SK-N-SH (cell line): ENCODE measurements around the gene CNPPD1. TPM values are rescaled to one million over a fixed set of nuclear protein-coding genes. Genes with fewer than 3 reads are reported as not detected.

Source experiments
- CTCF ChIA-PET: fragments of 300-600, 350-600 bp; formaldehyde crosslinking; extraction: SDS; loops from one replicate; lab custom pipeline; 2021; lab: Yijun Ruan, JAX
- POLR2A ChIA-PET: fragments of 350-600 bp; sonication (Branson Sonifier 250); formaldehyde crosslinking; extraction: SDS; loops from one replicate; lab custom pipeline; 2020; ENCODE audit warnings: antibody characterized with exemption, inconsistent platforms; lab: Yijun Ruan, JAX
- DNase-seq: peaks from one replicate; pipeline ENCODE4 v3.0.0; 2012
- H2AFZ ChIP-seq: fragments of 200-600 bp; sonication (generic); 2 replicates; pipeline ENCODE4 v1.8.1; 2016; ENCODE audit warnings: antibody characterized with exemption, mild to moderate bottlenecking, low read depth
- H3F3A ChIP-seq: fragments of 200-600 bp; sonication (generic); replicated peaks from 2 replicates; pipeline ENCODE3; 2016; ENCODE audit warnings: antibody characterized with exemption, mild to moderate bottlenecking; ENCODE audit not compliant: insufficient read depth
- H3K27ac ChIP-seq, 2 experiments: fragments of 200-500 bp in 1 of 2; fragments of 200-600 bp in 1 of 2; sonication (Bioruptor generic) in 1 of 2; sonication (generic), shearing (Covaris generic) in 1 of 2; 2 replicates each; pipeline versions ENCODE4 v1.5.1 to v1.6.1; 2014 to 2016; ENCODE audit warnings: low read depth in 2 of 2, inconsistent platforms in 1 of 2, low read length in 1 of 2, mild to moderate bottlenecking in 1 of 2, mixed read lengths in 1 of 2
- H3K27me3 ChIP-seq: fragments of 200-600 bp; sonication (generic), shearing (Covaris generic); 2 replicates; pipeline ENCODE4 v1.6.1; 2016; ENCODE audit warnings: mixed run types; ENCODE audit not compliant: insufficient read depth
- H3K36me3 ChIP-seq, 2 experiments: fragments of 200-500 bp in 1 of 2; fragments of 200-600 bp in 1 of 2; sonication (Bioruptor generic) in 1 of 2; sonication (generic) in 1 of 2; replicated peaks in 1 of 2; 2 replicates each; pipeline versions ENCODE3 to v1.5.1; 2014 to 2016; ENCODE audit warnings: low read length in 1 of 2, mild to moderate bottlenecking in 1 of 2; ENCODE audit not compliant: insufficient read depth in 2 of 2, control insufficient read depth in 1 of 2
- H3K4me1 ChIP-seq, 2 experiments: fragments of 200-500 bp in 1 of 2; fragments of 200-600 bp in 1 of 2; sonication (Bioruptor generic) in 1 of 2; sonication (generic), shearing (Covaris generic) in 1 of 2; 2 replicates each; pipeline versions ENCODE4 v1.5.1 to v1.6.1; 2014 to 2016; ENCODE audit warnings: low read depth in 1 of 2, low read length in 1 of 2, mixed run types in 1 of 2; ENCODE audit not compliant: insufficient read depth in 2 of 2, control insufficient read depth in 1 of 2
- H3K4me2 ChIP-seq: fragments of 200-600 bp; sonication (generic), shearing (Covaris generic); 2 replicates; pipeline ENCODE4 v1.6.1; 2017; ENCODE audit warnings: mixed run types
- H3K4me3 ChIP-seq, 2 experiments: fragments of 200-500 bp in 1 of 2; fragments of 200-600 bp in 1 of 2; sonication (Bioruptor generic) in 1 of 2; sonication (generic), shearing (Covaris generic) in 1 of 2; 2 replicates each; pipeline versions ENCODE4 v1.5.1 to v1.8.1; 2014 to 2016; ENCODE audit warnings: low read depth in 2 of 2, inconsistent platforms in 1 of 2, low read length in 1 of 2, mild to moderate bottlenecking in 1 of 2, mixed read lengths in 1 of 2, moderate library complexity in 1 of 2
- H3K79me2 ChIP-seq: fragments of 200-600 bp; sonication (generic); 2 replicates; pipeline ENCODE4 v1.8.1; 2017; ENCODE audit warnings: mild to moderate bottlenecking; ENCODE audit not compliant: insufficient read depth
- H3K9ac ChIP-seq: fragments of 200-600 bp; sonication (generic); 2 replicates; pipeline ENCODE4 v1.6.1; 2017; ENCODE audit warnings: mixed run types
- H3K9me2 ChIP-seq: fragments of 200-600 bp; sonication (generic); 2 replicates; pipeline ENCODE4 v1.6.1; 2017; ENCODE audit warnings: mixed run types
- H3K9me3 ChIP-seq: fragments of 200-600 bp; sonication (generic); 2 replicates; pipeline ENCODE4 v1.6.1; 2017; ENCODE audit warnings: mixed run types, mild to moderate bottlenecking, moderate library complexity
- H4K20me1 ChIP-seq: fragments of 200-600 bp; sonication (generic); 2 replicates; pipeline ENCODE4 v1.6.1; 2017; ENCODE audit warnings: mild to moderate bottlenecking, mixed run types; ENCODE audit not compliant: insufficient read depth
- CTCF ChIP-seq: fragments of 200-600 bp; sonication (generic); IDR thresholded peaks from 2 replicates; pipeline ENCODE4 v1.6.1; 2017; ENCODE audit warnings: antibody characterized with exemption, mild to moderate bottlenecking, moderate library complexity
- ELF1 ChIP-seq: IDR thresholded peaks from 2 replicates; pipeline ENCODE4 v1.4.0; 2012
- EP300 ChIP-seq, 2 experiments: IDR thresholded peaks; 2 replicates each; pipeline versions ENCODE4 v1.4.0 to v1.6.1; 2012; ENCODE audit warnings: borderline replicate concordance in 1 of 2, low read depth in 1 of 2, low read length in 1 of 2
- FOSL2 ChIP-seq: IDR thresholded peaks from 2 replicates; pipeline ENCODE4 v1.4.0; 2012; ENCODE audit warnings: low read depth, mild to moderate bottlenecking, moderate library complexity, borderline replicate concordance
- FOXJ3 ChIP-seq: sonication (generic); formaldehyde crosslinking; IDR thresholded peaks from 2 replicates; pipeline ENCODE4 v1.5.1; 2020; ENCODE audit warnings: mild to moderate bottlenecking, missing genetic modification reagents
- IRF3 ChIP-seq: fragments of 150-350 bp; IDR thresholded peaks from 2 replicates; pipeline ENCODE4 v1.6.1; 2016; ENCODE audit warnings: mild to moderate bottlenecking, low read depth, low read length
- JUND ChIP-seq: IDR thresholded peaks from 2 replicates; pipeline ENCODE4 v1.4.0; 2012
- MXI1 ChIP-seq: IDR thresholded peaks from 2 replicates; pipeline ENCODE4 v1.6.1; 2012; ENCODE audit warnings: mild to moderate bottlenecking, low read depth, low read length, improper control_type of control experiment
- NFIC ChIP-seq: IDR thresholded peaks from 2 replicates; pipeline ENCODE4 v1.4.0; 2012; ENCODE audit warnings: borderline replicate concordance
- NRF1 ChIP-seq: IDR thresholded peaks from 2 replicates; pipeline ENCODE4 v1.6.1; 2012; ENCODE audit warnings: low read depth, mild to moderate bottlenecking, low read length
- PBX3 ChIP-seq: IDR thresholded peaks from 2 replicates; pipeline ENCODE4; 2012
- RCOR1 ChIP-seq: fragments of 150-350 bp; IDR thresholded peaks from 2 replicates; pipeline ENCODE4 v1.6.1; 2017; ENCODE audit warnings: antibody characterized with exemption, low read length
- RFX5 ChIP-seq: IDR thresholded peaks from 2 replicates; pipeline ENCODE4 v1.6.1; 2012; ENCODE audit warnings: mild to moderate bottlenecking, improper control_type of control experiment, low read length
- RXRA ChIP-seq: IDR thresholded peaks from 2 replicates; pipeline ENCODE4 v1.4.0; 2012; ENCODE audit warnings: low read depth, mild to moderate bottlenecking, borderline replicate concordance
- SMC3 ChIP-seq: IDR thresholded peaks from 2 replicates; pipeline ENCODE4 v1.6.1; 2012; ENCODE audit warnings: low read depth, low read length, improper control_type of control experiment
- TAF1 ChIP-seq: IDR thresholded peaks from 2 replicates; pipeline ENCODE4 v1.6.1; 2012; ENCODE audit warnings: low read depth, mild to moderate bottlenecking, low read length, moderate library complexity, borderline replicate concordance
- TCF12 ChIP-seq: IDR thresholded peaks from 2 replicates; pipeline ENCODE4 v1.4.0; 2012
- TEAD4 ChIP-seq: IDR thresholded peaks from 2 replicates; pipeline ENCODE4 v1.4.0; 2012; ENCODE audit warnings: mild to moderate bottlenecking, borderline replicate concordance; ENCODE audit not compliant: insufficient read depth
- USF1 ChIP-seq: IDR thresholded peaks from 2 replicates; pipeline ENCODE4 v1.4.0; 2012; ENCODE audit warnings: low read depth, borderline replicate concordance
- WGBS: methylation state at CpG from one replicate; pipeline ENCODE4 v1.1.6; 2017; ENCODE audit warnings: low lambda C conversion rate; 5-methylcytosine and 5-hydroxymethylcytosine counted together
- polyA plus RNA-seq, 3 experiments: library from polyadenylated mRNA; depleted of rRNA; stranded (reverse); fragments of >200 nt; gene quantifications; 2 replicates each; pipeline ENCODE4 v1.2.3, GENCODE V29; 2012

Gene CNPPD1
- polyA plus RNA-seq, 1 of the 3 experiments (the other 2 are of a cell fraction) = 75.9 TPM

- TF ChIP-seq JUND (peak; percentile 30; the same call in 1 of the 2 replicates), EP300 (IDR thresholded peaks at IDR 0.05; ENCODE audit: borderline replicate concordance in 1 of 2, low read depth in 1 of 2, low read length in 1 of 2) (no peak), TAF1 (no peak), TCF12 (peak; percentile 87), RFX5 (no peak), CTCF (peak; percentile 38; the same call in 1 of the 2 replicates), ELF1 (no peak), NRF1 (no peak), TEAD4 (0 out of 2 replicates have a peak, but pooled peaks have one; percentile 28)
- TF ChIP-seq, all 33 proteins: peak for 8
Observed at GRCh38 chr2:219142329-219142728, 34.4 kb downstream of the CNPPD1 start (continued).

- H3K36me3 ChIP-seq = peaks cover 12 to 26% of the 10 kb centered on the region in 2 experiments
- no peaks in the 10 kb centered on the region for H3K9me2 ChIP-seq
- peaks cover 6 to 8% of the 10 kb centered on the region in 2 experiments; a peak in 1 of 4 replicates for H3K4me1 ChIP-seq
- H3K27ac ChIP-seq = no peak overlapping the region
- H3K4me3 ChIP-seq = no peak overlapping the region
- H2AFZ ChIP-seq = no peak overlapping the region
- DNase-seq = no peak
- no peak for TF ChIP-seq MXI1
- no peak for TF ChIP-seq RFX5
- no peak for TF ChIP-seq SMC3
- TF ChIP-seq RCOR1 = no peak
- TF ChIP-seq TAF1 = no peak
- no peak for TF ChIP-seq PBX3
- no peak for TF ChIP-seq TEAD4
- TF ChIP-seq FOXJ3 (CRISPR knock-in tag) = no peak
- TF ChIP-seq USF1 = no peak
- no peak for TF ChIP-seq NFIC
- no peak for TF ChIP-seq RXRA
- no peak for TF ChIP-seq FOSL2
- no peak for TF ChIP-seq IRF3
- TF ChIP-seq, all 33 proteins: peak for 0
- Histone ChIP-seq H3K79me2 (no peaks in the 10 kb centered on the region), H3K9me3 (no peaks in the 10 kb centered on the region), H4K20me1 (0 out of 2 replicates have a peak, but pooled peaks cover 3% of the 10 kb centered on the region), H3F3A (no peaks in the 10 kb centered on the region), H3K4me2 (no peak overlapping the region), H3K9ac (no peak overlapping the region), H3K27me3 (no peaks in the 10 kb centered on the region)
- 100% methylated on average over 3 of the region's 3 CpGs for WGBS
- POLR2A ChIA-PET = no interaction called here
- CTCF ChIA-PET = interaction anchor here (1.8 to 10.8 kb wide), 4 partner anchors 19 to 138 kb away, joined by 6 to 75 read pairs (median 18); no protein-coding TSS in a partner anchor
Observed at GRCh38 chr2:219140722-219141121, 36.0 kb downstream of the CNPPD1 start.
